Measurements from ENCODE around the gene SMARCA2.

The SMARCA2 gene

DNA sequence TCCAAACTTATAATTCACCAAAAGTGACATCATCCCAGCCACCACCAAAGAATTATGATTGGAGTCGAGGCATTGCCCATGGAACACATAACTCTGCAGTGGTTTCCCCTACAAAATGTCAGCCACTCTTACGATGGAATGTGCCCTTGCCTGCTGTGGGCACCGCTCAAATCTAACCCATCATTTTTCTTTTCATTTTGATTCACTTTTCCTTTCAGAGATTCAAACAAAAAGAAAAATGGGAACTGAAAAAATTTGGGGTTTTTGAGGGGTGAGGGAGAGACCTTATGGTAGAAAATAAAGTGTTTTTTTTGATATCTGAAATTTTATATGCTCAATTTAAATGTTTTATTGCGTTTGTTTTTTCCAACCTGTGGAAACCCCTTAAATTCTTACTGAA is 28.1 kb downstream of the SMARCA2 start:
- DNase-seq: no peak

GRCh38 chr9:2043881-2044462 is 28.8 kb downstream of the SMARCA2 start:
- DNase-seq: no peak

DNA sequence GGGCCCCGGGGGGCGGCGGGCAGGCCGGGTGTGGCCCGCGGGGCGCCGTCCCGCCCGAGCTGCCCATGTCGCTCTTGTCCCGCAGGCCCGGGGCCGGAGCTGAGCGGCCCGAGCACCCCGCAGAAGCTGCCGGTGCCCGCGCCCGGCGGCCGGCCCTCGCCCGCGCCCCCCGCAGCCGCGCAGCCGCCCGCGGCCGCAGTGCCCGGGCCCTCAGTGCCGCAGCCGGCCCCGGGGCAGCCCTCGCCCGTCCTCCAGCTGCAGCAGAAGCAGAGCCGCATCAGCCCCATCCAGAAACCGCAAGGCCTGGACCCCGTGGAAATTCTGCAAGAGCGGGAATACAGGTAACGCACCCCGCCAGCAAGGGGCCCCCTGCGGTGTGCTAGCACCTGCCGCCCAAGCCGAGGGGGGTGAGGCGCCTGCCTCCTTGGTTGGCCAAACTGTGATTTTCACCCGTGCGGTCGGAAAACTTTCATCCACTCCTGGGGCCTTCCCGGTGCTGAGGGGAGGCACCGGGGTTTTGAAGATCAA is 32.1 kb downstream of the SMARCA2 start:
- no peak for DNase-seq

GRCh38 chr9:2047916-2048315 is 32.8 kb downstream of the SMARCA2 start:
- no peak for DNase-seq

DNA sequence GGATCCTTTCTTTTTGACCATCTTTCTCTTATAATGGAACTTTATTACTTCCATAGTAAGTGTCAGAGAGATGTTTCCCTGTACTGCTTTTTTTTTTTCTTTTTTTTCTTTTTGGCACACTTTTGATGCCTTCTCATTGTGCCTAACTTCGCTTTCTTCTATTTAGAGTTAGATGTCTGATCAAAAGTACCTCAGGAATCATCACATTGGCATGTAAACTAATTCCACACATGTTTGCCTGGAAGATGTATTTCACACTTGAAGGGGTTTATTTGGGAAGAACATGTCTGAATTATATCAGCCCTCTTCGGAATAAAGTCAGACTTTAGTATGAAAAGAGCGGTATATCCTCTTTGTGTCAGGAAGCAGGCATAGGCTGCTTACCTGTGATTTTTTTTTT is 35.1 kb downstream of the SMARCA2 start:
- no peak for DNase-seq

DNA sequence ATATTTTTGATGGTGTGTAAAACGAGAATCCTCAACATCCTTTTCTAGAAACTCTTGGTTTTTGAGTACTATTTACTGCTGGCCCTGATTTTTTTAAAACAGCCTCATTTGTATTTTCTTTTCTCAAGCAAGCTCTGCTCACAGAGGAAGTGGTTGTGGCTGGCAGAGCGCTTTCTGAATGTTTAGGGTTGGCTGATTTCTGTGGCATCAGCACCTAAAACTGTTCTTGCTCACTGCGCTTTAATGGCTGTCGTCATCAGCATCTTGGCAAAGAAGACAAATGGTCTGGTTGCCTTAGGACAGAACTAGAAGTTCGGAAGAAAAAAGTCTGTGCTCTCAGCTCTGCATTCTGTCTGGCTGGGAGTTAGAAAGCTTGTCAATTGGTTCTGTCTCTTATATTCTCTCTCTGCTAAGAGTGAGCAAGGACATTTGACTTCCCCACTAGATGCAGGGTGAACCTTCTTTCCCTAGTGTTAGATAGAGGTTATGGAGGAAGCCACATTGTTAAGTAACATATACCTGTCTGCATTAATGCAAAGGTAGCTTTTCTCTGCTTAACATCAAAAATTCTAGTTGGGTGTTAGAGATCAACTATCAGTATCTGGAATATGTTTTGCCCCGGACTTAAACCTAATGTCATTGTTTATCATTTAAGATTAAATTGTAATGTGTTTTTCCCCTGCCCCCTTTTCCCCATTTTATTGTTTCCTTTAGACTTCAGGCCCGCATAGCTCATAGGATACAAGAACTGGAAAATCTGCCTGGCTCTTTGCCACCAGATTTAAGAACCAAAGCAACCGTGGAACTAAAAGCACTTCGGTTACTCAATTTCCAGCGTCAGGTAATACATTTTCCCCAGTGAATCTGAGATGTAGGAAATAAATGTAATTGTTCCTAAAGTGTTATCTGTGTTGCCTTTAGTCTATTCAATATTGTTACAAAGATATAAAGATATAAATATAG is 39.0 kb downstream of the SMARCA2 start:
- no peak for DNase-seq

DNA sequence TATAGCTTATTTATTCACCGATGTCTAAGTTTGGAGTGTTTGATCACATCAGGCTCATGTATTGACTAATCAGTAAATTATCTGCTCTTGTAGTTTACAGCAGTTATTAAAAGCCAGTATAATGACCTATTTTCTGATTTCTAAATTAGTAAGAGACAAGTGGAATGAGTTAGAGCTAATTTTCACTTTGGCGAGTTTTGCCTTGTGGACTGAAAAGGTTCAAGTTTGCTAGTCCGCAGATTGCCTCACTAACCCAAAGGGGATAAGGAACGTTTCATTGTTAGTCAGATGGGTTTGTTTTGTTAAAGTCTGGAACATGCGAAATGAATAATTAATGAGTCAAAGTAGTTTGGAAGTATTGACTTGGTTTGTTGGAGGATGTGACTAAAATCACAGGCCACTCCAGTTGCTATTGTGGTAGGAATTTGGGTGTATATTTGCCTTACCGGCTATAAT is 40.1 kb downstream of the SMARCA2 start:
- DNase-seq: no peak

GRCh38 chr9:2059274-2059929 is 44.3 kb downstream of the SMARCA2 start:
- DNase-seq: no peak

DNA sequence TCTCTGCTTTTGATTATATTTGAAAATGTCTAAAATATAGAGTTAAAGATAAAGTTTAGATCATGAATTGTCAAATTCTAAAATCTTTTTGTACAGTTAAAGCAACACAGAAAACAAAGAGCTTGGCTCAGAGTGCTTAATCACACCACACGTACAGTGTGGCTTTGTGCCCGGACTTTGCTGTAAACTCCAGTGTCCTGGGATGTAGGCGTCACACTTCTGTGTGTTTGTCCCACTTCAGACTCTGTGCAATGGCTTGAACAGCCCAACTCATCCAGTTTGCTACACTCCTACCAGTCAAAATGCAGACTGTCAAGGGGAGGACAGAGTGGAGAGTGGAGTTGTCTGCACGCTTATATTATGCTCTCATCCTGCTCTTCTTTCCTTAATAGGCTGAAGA is 45.3 kb downstream of the SMARCA2 start:
- DNase-seq: no peak

DNA sequence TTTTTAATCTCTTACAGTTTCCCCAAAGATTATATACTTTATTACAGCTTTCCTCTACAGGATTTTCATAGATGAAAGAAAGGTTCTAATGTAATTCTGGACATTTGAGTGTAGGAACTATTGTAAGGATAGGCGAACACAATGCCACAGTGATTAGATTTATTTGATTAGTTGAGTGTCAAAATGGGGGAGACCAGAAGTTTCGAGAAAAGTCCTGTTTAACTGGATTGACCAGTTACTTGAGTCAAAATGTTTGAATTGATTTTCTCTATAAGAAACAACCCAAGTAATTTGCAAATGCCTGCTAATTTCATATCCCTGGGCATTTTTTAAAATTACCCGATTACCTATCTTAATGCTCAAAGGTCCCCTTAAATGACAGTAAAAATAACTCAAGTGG is 50.6 kb downstream of the SMARCA2 start:
- no peak for DNase-seq

GRCh38 chr9:2066312-2067273 is 51.4 kb downstream of the SMARCA2 start:
- DNase-seq: no peak

DNA sequence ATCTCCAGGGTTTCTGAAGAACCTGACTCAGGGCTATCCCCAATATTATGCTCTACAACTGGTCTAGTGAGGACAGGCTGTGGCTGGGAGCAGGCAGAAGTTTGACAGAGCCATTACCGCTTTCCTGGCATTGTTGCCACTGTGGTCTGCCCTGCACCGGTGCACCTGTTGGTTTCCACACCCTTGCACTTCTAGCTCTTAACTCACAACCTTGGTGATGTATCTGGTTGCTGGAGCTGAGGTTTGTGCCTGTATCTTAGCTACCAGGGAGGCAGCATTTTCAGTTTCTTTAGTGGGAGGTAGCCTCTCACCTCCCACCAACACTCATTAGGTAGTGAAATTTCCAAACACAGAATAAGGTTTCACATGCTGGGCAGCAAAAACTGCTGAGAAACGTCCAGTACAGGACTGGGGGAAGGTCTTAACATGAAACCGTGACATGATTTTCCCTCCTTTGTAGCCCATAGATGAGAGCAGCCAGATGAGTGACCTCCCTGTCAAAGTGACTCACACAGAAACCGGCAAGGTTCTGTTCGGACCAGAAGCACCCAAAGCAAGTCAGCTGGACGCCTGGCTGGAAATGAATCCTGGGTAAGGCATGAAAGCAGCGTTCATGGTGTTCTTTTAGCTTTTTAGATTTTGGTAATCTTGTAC is 57.7 kb downstream of the SMARCA2 start:
- no peak for DNase-seq

DNA sequence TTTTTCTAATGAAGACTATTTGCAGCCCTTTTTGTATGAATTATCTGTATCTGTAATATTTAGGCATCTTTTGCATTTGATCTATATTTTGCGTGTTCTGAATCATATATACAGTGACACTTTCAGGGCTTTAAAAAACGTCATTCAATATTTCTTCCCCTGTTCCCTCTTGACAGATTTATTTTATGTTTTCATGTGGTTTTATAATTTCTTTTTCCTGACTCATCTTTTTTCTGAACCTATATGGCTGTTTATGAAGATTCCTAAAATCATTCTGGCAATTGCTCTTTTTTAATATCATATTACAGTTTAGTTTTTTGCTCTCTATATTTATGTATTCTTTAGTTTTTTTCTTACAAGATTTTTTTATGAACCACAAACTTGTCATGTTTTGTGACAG is 67.6 kb downstream of the SMARCA2 start:
- DNase-seq: no peak

DNA sequence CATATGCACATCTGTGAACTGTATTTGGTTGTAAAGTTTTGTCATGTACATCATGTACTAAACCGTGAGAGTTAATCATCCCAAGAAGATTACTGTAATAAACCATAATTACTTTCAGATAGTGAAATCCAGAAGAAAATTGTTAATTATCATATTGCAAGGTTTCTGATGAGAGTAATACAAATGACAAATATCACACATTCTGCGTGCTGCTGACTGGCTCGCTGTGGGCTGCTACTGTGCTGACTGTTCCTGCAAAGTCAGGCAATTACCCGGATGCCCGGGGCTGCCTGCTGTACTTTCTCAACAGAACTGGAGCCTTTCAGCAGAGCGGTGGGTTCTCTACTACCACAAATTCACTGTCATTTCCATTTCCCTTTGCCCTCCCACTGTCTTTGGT is 68.3 kb downstream of the SMARCA2 start:
- DNase-seq: no peak

DNA sequence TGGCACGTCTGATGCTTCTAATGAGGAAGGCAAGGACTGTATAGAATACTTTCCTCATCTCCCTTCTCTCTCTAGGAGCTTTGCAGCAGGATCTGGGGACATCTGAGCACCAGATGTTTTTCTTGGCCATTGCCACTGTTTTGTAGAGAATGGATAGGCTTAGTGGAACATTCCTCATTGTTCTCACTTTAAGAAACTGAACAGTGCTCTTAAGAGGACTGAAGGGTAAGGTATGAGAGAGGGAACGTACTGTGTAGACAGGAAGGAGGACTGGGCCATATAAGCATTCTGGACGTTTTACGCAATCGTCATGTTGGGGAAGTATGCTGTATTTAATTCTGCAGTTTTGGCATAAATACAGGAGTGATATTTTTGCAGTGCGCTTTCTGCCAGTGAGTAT is 70.6 kb downstream of the SMARCA2 start:
- DNase-seq: no peak

- DNase-seq: no peak
These were observed 71.0 kb downstream of the SMARCA2 start for GRCh38 chr9:2086116-2086515.

DNA sequence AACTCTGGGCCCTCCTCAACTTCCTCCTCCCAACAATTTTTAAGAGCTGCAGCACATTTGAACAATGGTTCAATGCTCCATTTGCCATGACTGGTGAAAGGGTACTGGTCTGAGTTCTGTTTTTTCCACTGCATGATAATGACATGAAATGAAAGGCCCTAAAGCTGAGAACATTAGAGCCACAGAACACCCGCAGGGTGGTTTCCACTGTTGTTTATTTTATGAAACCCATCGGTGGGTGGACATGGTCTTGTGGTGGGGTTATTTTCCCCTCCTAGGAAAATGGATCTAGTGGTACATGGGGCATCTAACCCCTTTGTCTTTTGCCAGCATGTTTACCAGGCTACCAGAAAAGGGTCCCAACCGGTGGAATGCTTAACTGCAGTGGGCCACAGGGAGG is 71.8 kb downstream of the SMARCA2 start:
- DNase-seq: no peak

- DNase-seq: no peak
These were observed 72.6 kb downstream of the SMARCA2 start for GRCh38 chr9:2087500-2088313.

DNA sequence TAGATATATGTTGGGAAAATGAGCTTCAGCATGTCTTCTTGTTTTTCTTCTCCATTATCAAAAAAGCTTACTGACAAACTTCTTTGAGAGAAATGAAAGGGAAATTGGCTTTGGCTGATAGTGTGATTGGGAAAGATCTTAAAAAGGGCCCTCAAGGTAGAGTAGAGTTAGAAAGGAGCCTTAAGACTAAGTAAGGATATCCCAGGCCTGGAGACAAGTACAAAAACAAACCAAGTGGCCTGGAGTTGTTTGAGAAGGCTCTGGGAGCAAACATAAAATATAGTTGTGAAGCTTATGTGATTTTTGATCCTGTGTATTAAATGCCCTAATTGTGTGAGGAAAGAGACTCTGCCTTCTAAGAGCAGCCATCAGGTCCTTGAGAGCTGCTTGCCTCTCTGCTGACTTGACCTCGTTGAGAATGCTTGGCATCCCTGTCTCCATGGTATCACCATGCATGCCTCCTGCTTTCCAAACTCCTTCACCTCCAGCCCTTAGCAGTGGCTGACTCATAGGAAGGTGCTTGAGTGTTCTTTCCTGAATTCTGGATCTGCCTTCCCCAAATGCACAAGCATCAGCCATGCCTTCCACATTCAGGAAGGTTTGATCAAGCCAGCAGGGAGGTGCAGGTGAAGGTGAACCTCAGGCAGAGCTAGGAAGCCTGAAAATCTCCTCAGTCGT is 78.9 kb downstream of the SMARCA2 start:
- no peak for DNase-seq

- no peak for DNase-seq
These were observed 81.3 kb downstream of the SMARCA2 start for GRCh38 chr9:2096376-2096970.
